Mammary epithelial cell (primary cell): ENCODE data around the gene LANCL2.

Experiments used
- EZH2 ChIP-seq: IDR thresholded peaks from 2 replicates; pipeline ENCODE4 v1.6.1; 2012; ENCODE audit warnings: low read length, inconsistent platforms, borderline replicate concordance
- TF ChIP-seq, protein P1 (sequence below), 2 donors: IDR thresholded peaks in 1 of 2; conservative IDR thresholded peaks in 1 of 2; 2 replicates each; pipeline ENCODE4 v1.5.1; 2011 to 2012; ENCODE audit warnings: inconsistent platforms in 2 of 2, low read length in 2 of 2, mild to moderate bottlenecking in 2 of 2, control low read depth in 1 of 2, low read depth in 1 of 2; ENCODE audit not compliant: insufficient read depth in 1 of 2; ENCODE audit errors: extremely low read depth in 1 of 2

DNA sequence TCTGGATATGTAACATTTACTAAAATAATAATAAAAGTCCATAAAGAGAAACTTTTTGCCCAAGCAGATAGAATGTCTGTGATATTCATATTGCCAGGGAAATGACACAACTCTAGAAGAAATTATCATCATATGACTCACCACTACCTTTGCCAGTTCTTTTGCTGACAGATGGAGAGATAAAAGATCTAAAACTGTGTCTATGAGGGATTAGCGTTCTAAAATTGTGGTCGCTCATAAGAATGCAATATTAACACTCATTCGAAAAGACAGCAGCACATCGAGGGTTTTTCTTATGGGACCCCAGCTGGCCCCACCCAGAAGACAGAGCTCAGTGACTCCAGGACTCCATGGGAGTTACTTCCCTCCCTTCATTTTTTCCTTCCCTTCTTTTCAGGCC, 16.6 kb upstream of the LANCL2 start:
- TF ChIP-seq, protein P1, sequence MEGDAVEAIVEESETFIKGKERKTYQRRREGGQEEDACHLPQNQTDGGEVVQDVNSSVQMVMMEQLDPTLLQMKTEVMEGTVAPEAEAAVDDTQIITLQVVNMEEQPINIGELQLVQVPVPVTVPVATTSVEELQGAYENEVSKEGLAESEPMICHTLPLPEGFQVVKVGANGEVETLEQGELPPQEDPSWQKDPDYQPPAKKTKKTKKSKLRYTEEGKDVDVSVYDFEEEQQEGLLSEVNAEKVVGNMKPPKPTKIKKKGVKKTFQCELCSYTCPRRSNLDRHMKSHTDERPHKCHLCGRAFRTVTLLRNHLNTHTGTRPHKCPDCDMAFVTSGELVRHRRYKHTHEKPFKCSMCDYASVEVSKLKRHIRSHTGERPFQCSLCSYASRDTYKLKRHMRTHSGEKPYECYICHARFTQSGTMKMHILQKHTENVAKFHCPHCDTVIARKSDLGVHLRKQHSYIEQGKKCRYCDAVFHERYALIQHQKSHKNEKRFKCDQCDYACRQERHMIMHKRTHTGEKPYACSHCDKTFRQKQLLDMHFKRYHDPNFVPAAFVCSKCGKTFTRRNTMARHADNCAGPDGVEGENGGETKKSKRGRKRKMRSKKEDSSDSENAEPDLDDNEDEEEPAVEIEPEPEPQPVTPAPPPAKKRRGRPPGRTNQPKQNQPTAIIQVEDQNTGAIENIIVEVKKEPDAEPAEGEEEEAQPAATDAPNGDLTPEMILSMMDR (conservative IDR thresholded peaks at IDR 0.05 in 1 of 2, IDR thresholded peaks at IDR 0.05 in 1 of 2; ENCODE audit: extremely low read depth in 1 of 2, insufficient read depth in 1 of 2, low read depth in 1 of 2, low read length in 2 of 2): no peak
- TF ChIP-seq EZH2: no peak
